GM12878 (cell line): ENCODE results near the gene GBA2.

ENCODE experiments used
- MEF2A ChIP-seq: IDR thresholded peaks from 2 replicates; pipeline ENCODE4 v1.6.1; 2011; ENCODE audit warnings: low read depth, mild to moderate bottlenecking, low read length, moderate library complexity; ENCODE audit not compliant: insufficient read depth
- ZNF217 ChIP-seq: fragments of 450-650 bp; IDR thresholded peaks from 2 replicates; pipeline ENCODE4 v1.6.1; 2017; ENCODE audit warnings: antibody characterized with exemption, mild to moderate bottlenecking
- TF ChIP-seq, protein P1 (sequence below), 3 experiments: IDR thresholded peaks in 2 of 3; conservative IDR thresholded peaks in 1 of 3; 2 replicates each; pipeline ENCODE4 v1.5.1; 2011; ENCODE audit warnings: low read depth in 3 of 3, low read length in 3 of 3, mild to moderate bottlenecking in 3 of 3, control low read depth in 2 of 3, moderate library complexity in 2 of 3, inconsistent platforms in 1 of 3, mixed read lengths in 1 of 3; ENCODE audit not compliant: control insufficient read depth in 2 of 3, insufficient read depth in 1 of 3; ENCODE audit errors: extremely low read depth in 1 of 3

DNA sequence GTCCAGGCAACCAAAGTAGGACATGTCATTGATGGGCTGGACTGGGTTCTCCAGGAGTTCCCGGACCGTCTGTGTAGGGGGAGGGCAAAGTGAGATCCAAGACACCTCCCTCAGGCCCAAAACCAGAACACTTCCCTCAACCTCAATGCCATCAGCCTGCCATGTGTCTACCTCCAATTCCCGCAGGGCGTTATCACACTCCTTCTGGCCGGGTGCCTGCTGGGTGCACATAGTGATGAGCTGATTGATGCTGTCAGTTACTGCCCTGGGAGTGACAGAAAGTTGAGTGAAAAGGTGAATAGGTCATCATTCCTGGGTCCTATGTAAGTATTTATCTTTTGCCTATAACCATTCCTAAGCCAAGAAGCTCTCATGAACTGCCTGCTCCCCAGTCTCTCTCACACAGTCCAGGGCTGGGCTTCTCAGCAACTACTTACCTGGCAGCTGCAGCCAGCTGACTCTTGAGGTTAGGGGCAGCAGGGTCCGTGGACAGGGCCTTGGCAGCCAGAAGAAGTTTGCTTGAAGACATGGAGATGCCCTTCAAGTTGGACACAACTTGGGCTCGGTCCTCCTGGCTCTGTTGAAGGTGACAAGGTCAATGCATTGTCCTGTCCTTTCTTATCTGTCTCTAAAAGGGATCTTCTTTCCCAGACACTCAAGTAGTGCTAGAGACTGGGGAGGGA is 38.1 kb downstream of the GBA2 start:
- TF ChIP-seq, protein P1, sequence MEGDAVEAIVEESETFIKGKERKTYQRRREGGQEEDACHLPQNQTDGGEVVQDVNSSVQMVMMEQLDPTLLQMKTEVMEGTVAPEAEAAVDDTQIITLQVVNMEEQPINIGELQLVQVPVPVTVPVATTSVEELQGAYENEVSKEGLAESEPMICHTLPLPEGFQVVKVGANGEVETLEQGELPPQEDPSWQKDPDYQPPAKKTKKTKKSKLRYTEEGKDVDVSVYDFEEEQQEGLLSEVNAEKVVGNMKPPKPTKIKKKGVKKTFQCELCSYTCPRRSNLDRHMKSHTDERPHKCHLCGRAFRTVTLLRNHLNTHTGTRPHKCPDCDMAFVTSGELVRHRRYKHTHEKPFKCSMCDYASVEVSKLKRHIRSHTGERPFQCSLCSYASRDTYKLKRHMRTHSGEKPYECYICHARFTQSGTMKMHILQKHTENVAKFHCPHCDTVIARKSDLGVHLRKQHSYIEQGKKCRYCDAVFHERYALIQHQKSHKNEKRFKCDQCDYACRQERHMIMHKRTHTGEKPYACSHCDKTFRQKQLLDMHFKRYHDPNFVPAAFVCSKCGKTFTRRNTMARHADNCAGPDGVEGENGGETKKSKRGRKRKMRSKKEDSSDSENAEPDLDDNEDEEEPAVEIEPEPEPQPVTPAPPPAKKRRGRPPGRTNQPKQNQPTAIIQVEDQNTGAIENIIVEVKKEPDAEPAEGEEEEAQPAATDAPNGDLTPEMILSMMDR (IDR thresholded peaks at IDR 0.05 in 2 of 3, conservative IDR thresholded peaks at IDR 0.05 in 1 of 3; ENCODE audit: control insufficient read depth in 2 of 3, extremely low read depth in 1 of 3, insufficient read depth in 1 of 3, low read depth in 3 of 3, low read length in 3 of 3): no peak
- no peak for TF ChIP-seq MEF2A
- no peak for TF ChIP-seq ZNF217
